ENCODE measurements around the gene CCDC107.

CCDC107 gene

GRCh38 chr9:35664531-35665470, 6.7 kb downstream of the CCDC107 start, which contains the start of gene ARHGEF39:
TSS of gene ARHGEF39 (minus strand) at chr9:35665195. CDS start at chr9:35665169, 26 bp downstream.
- peak; percentile 82 for DNase-seq

- no peak for DNase-seq
Measured at GRCh38 chr9:35665471-35665818, 7.4 kb downstream of the CCDC107 start.

- peak; percentile 75 for DNase-seq
Measured at GRCh38 chr9:35666045-35666444, 8.0 kb downstream of the CCDC107 start.

- DNase-seq: no peak
Measured at GRCh38 chr9:35666549-35666948, 8.5 kb downstream of the CCDC107 start.

- no peak for DNase-seq
Measured at GRCh38 chr9:35667939-35668338, 9.8 kb downstream of the CCDC107 start.

- DNase-seq: no peak
Measured at GRCh38 chr9:35669331-35670145, 11.4 kb downstream of the CCDC107 start.

GRCh38 chr9:35673132-35674024, 15.3 kb downstream of the CCDC107 start, which contains the start of gene CA9:
TSS of gene CA9 (plus strand) at chr9:35673928. CDS start at chr9:35673960, 32 bp downstream.
- peak; percentile 54 for DNase-seq

GRCh38 chr9:35674025-35674361, 15.9 kb downstream of the CCDC107 start:
- no peak for DNase-seq

- DNase-seq: no peak
Measured at GRCh38 chr9:35675204-35675603, 17.1 kb downstream of the CCDC107 start.

GRCh38 chr9:35675732-35676392, 17.8 kb downstream of the CCDC107 start:
- DNase-seq: peak; percentile 47

GRCh38 chr9:35679091-35679490, 21.0 kb downstream of the CCDC107 start:
- no peak for DNase-seq

- DNase-seq: no peak
Measured at GRCh38 chr9:35679766-35680330, 21.8 kb downstream of the CCDC107 start.

- peak; percentile 68 for DNase-seq
Measured at GRCh38 chr9:35680331-35681105, 22.4 kb downstream of the CCDC107 start.

- DNase-seq: peak; percentile 46
Measured at GRCh38 chr9:35681341-35682002, 23.4 kb downstream of the CCDC107 start.

- DNase-seq: no peak
Measured at GRCh38 chr9:35682051-35682450, 24.0 kb downstream of the CCDC107 start.

GRCh38 chr9:35682520-35683315, 24.6 kb downstream of the CCDC107 start:
- no peak for DNase-seq

GRCh38 chr9:35683323-35683722, 25.2 kb downstream of the CCDC107 start:
- no peak for DNase-seq

- no peak for DNase-seq
Measured at GRCh38 chr9:35684921-35685320, 26.8 kb downstream of the CCDC107 start.

- DNase-seq: no peak
Measured at GRCh38 chr9:35685506-35685905, 27.4 kb downstream of the CCDC107 start.

All from fibroblast of skin of right biceps (primary cell).